ENCODE results near the gene DNASE1L1. TPM values are rescaled to one million over a fixed set of nuclear protein-coding genes. Genes with fewer than 3 reads are reported as not detected.

Gene DNASE1L1
- total RNA-seq, 1 experiment from 2014 or later = 16.2 TPM

GRCh38 chrX:154369449-154370299 is 39.4 kb downstream of the DNASE1L1 start:
- peak; percentile 38 for ATAC-seq
- peak; percentile 79 for DNase-seq (ENCODE audit: low spot score)
- TF ChIP-seq SMAD4 (CRISPR knock-in tag; IDR thresholded peaks at IDR 0.05) (0 out of 2 replicates have a peak, but pooled peaks have one; percentile 8), SP1 (CRISPR knock-in tag; conservative IDR thresholded peaks at IDR 0.05) (peak; percentile 50; the same call in 1 of the 2 replicates), NFE2L1 (CRISPR knock-in tag; IDR thresholded peaks at IDR 0.05) (peak; percentile 93), ZNF532 (CRISPR knock-in tag; IDR thresholded peaks at IDR 0.05; ENCODE audit: borderline replicate concordance) (no peak), ZNF425 (CRISPR knock-in tag; conservative IDR thresholded peaks at IDR 0.05) (no peak), ATF2 (CRISPR knock-in tag; IDR thresholded peaks at IDR 0.05; ENCODE audit: borderline replicate concordance, low read depth) (no peak)
- Mint-ChIP-seq H3K4me3 (peak overlapping the region; percentile 92), H3K4me1 (peaks cover 11% of the 10 kb centered on the region), H3K27ac (peak overlapping the region; percentile 97), H3K36me3 (peaks cover 24% of the 10 kb centered on the region), H3K27me3 (ENCODE audit: low read depth) (peaks cover 3% of the 10 kb centered on the region; the same call in 1 of the 2 replicates), H3K9me3 (no peaks in the 10 kb centered on the region)
- ChIA-PET POLR2A (interaction anchor here (0.6 to 1.5 kb wide), 10 partner anchors 8 to 120 kb away, joined by 3 to 12 read pairs (median 4); partner anchors contain the start of genes EMD, PLXNA3, RPL10 and SLC10A3), CTCF (interaction anchor here (1.0 kb wide), 1 partner anchor 121 kb away, joined by 3 read pairs; the partner anchor contains the start of gene SLC10A3)

GRCh38 chrX:154368630-154369448 is 40.2 kb downstream of the DNASE1L1 start:
- peaks cover 3% of the 10 kb centered on the region; the same call in 1 of the 2 replicates for H3K27me3 Mint-ChIP-seq (ENCODE audit: low read depth)
- H3K4me1 Mint-ChIP-seq = peaks cover 11% of the 10 kb centered on the region
- peak overlapping the region; percentile 59 for H3K4me3 Mint-ChIP-seq
- ChIA-PET POLR2A (interaction anchor here (0.7 to 1.5 kb wide), 8 partner anchors 9 to 89 kb away, joined by 3 to 12 read pairs (median 5); partner anchors contain the start of genes EMD, PLXNA3 and RPL10), CTCF (interaction anchor here (1.0 kb wide), 1 partner anchor 122 kb away, joined by 3 read pairs; the partner anchor contains the start of gene SLC10A3)
- peak; percentile 31 for DNase-seq (ENCODE audit: low spot score)
- no peaks in the 10 kb centered on the region for H3K9me3 Mint-ChIP-seq
- no peak overlapping the region for H3K27ac Mint-ChIP-seq
- peaks cover 27% of the 10 kb centered on the region for H3K36me3 Mint-ChIP-seq
- 0 out of 2 replicates have a peak, but pooled peaks have one; percentile 0 for ATAC-seq
- no peak for TF ChIP-seq EMX1 (CRISPR knock-in tag; IDR thresholded peaks at IDR 0.05)
- no peak for TF ChIP-seq PRDM15 (CRISPR knock-in tag; IDR thresholded peaks at IDR 0.05)
- no peak for TF ChIP-seq NFYB (CRISPR knock-in tag; conservative IDR thresholded peaks at IDR 0.05; ENCODE audit: low read depth)
- TF ChIP-seq ZNF232 (CRISPR knock-in tag; IDR thresholded peaks at IDR 0.05) = no peak
- TF ChIP-seq FOXP1 (CRISPR knock-in tag; IDR thresholded peaks at IDR 0.05; ENCODE audit: borderline replicate concordance) = no peak
- TF ChIP-seq ZBTB21 (CRISPR knock-in tag; IDR thresholded peaks at IDR 0.05; ENCODE audit: borderline replicate concordance) = no peak
- TF ChIP-seq ZNF263 (CRISPR knock-in tag; IDR thresholded peaks at IDR 0.05; ENCODE audit: low read depth) = no peak
- TF ChIP-seq USF1 (CRISPR knock-in tag; IDR thresholded peaks at IDR 0.05) = no peak
- no peak for TF ChIP-seq ZSCAN18 (CRISPR knock-in tag; IDR thresholded peaks at IDR 0.05)
- no peak for TF ChIP-seq TEAD4 (CRISPR knock-in tag; IDR thresholded peaks at IDR 0.05)
- TF ChIP-seq KAT7 (CRISPR knock-in tag; IDR thresholded peaks at IDR 0.05; ENCODE audit: borderline replicate concordance) = no peak

Measured in WTC11 (cell line).